VCaP (cell line): ENCODE results near the gene SOCS1.

ENCODE experiments used
- H3K27ac ChIP-seq: fragments of 450-650 bp; 2 replicates; pipeline ENCODE4 v1.5.1; 2017
- TF ChIP-seq, protein P1 (sequence below): fragments of 450-650 bp; conservative IDR thresholded peaks from 2 replicates; pipeline ENCODE4 v1.5.1; 2017; ENCODE audit warnings: mild to moderate bottlenecking, moderate library complexity

The SOCS1 gene

DNA sequence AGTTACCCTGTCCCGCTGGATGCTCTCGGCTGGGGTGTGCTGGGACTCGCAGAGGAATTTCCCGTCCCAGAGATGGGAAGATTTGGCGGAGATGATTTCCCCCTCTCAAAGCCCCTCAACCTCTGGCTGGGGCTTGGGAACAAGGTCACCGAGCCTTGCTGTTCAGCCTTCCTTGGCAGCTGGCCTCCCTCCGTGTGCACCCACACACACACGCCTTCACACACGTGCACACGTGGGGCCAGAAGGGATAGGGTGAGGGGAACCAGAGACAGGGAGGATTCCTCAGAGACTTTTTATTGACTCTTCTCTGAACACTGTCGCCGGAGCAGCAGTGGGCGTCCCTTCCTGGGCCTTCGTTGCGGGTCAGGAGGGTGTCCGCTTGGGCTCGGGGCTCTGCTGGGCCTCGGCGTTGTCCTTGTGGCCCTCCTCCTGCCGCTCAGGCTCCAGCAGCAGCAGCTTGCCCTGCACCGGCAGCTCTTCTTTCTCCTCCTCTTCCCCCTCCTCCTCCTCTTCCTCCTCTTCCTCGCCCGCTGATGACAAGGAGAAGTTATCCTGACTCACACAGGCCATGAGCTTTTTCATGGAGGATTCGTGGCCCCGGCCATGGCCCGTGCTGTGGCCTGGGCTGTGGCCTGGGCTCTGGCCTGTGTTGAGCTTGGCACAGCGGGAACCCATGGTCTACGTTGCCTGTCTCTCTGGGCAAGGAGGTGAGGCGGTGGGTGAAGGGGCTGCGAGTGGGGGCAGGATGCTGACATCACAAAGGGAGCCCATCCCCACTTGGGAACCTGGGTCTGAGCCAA lies 17.1 kb upstream of the SOCS1 start, which contains the start of gene PRM3:
TSS of gene PRM3 (minus strand) at position 709 of the 800 bp plus-strand sequence. CDS start at position 675, 34 bp downstream.
- TF ChIP-seq, protein P1, sequence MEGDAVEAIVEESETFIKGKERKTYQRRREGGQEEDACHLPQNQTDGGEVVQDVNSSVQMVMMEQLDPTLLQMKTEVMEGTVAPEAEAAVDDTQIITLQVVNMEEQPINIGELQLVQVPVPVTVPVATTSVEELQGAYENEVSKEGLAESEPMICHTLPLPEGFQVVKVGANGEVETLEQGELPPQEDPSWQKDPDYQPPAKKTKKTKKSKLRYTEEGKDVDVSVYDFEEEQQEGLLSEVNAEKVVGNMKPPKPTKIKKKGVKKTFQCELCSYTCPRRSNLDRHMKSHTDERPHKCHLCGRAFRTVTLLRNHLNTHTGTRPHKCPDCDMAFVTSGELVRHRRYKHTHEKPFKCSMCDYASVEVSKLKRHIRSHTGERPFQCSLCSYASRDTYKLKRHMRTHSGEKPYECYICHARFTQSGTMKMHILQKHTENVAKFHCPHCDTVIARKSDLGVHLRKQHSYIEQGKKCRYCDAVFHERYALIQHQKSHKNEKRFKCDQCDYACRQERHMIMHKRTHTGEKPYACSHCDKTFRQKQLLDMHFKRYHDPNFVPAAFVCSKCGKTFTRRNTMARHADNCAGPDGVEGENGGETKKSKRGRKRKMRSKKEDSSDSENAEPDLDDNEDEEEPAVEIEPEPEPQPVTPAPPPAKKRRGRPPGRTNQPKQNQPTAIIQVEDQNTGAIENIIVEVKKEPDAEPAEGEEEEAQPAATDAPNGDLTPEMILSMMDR: no peak
- H3K27ac ChIP-seq: no peak within 1 kb of the TSS

DNA sequence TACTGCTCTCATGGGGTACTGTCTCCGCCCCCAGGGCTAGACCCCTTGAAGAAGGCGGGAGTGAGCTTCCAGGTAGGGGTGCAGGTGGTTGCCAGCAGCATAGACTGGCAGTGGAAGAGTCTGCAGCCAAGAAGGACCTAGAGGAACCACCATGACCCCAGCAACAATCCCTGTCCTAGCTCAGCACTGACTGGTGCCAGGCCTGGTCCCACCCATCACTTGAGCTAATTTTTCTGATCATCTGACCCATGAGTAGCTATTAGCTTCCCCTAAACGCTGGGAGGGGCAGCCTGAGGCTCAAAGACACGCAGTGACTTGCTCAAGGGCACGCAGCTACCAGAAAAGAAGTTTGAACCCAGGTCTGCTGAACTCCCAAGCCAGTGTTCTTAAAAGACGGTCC lies 16.5 kb upstream of the SOCS1 start:
- no peak overlapping the region for H3K27ac ChIP-seq
- TF ChIP-seq, protein P1: no peak

DNA sequence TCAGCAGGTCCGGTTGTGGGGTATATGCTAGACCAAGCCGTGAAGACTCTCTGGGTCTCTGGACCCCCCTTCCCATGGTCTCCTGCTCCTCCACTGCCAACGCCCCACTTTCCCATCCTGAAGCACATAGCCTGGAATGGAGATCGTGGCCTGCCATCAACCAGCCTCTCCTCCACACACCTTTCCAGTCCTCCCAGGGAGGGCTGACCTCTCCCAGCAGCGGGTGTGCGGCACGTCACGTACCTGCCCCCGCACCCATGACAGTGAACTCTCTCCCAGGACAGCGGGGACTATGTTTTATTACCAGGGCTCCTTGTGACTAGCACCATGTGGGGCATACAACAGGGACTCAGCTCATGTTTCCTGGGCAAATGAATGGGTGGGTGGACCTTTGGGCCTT lies 15.6 kb upstream of the SOCS1 start:
- TF ChIP-seq, protein P1: no peak
- no peak overlapping the region for H3K27ac ChIP-seq

DNA sequence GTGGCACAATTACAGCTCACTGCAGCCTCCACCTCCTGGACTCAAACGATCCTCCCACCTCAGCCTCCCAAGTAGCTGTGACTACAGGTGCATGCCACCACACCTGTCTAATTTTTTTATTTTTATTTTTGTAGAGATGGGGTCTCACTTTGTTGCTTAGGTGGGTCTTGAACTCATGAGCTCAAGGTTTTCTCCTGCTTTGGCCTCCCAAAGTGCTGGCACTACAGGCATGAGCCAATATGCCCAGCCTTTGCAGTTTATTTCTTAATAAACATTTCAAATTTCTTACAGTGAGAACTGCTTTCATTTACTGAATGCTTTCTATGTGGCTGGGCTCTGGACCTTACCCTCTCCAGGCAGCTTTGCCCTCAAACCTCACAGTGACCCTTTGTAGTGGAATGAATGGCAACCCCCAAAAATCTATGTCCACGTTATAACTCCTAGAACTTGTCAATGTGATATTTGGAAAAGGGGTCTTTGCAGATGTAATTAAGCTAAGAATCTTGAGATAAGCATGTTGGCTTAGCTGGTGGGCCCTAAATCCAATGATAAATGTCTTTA lies 14.7 kb upstream of the SOCS1 start:
- H3K27ac ChIP-seq: no peak overlapping the region
- TF ChIP-seq, protein P1: no peak

DNA sequence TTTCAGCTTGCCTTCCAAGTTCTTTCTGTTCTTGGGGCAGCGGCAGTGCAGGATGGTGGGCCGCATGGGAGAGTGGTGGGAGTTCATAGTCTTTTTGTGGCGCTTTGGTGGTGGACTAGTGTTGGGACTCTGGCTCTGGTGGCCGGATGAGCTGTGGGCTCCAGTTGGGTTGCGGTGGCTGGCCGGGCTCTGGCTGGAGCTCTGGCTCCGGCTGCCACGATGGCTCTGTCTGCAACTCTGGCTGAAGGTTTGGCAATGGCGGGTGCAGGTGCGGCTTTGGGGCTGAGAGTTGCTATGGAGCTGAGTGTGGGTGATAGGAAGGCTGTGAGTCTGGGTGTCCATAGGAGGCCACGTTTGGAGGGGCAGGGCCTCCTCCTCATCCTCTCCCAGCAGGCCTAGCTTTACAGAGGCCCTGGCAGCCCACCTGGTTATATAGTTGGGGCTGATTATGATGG lies 12.9 kb upstream of the SOCS1 start, which contains the start of gene TNP2:
TSS of gene TNP2 (minus strand) at position 405 of the 455 bp plus-strand sequence. CDS start at position 342, 63 bp downstream.
- TF ChIP-seq, protein P1: no peak
- no peak within 1 kb of the TSS for H3K27ac ChIP-seq

DNA sequence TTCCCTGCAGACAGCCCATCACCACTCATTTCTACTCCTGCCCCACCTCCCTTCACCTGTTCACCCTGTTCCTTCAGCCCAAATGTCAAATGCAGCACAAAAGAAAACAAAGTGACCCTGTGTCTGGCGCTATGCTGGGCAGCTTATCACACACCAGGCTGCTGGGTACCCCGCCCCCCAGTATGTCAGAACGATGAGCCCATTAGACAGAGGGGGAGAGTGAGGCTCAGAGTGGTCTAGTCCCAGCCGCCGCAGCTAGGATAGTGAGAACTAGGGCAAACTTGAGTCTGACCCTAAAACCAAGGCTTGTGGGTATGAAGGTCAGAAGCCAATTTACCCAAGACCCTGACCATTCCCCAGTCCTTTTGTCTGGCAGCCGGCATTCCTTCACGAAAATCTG lies 9.1 kb upstream of the SOCS1 start:
- TF ChIP-seq, protein P1: no peak
- no peak overlapping the region for H3K27ac ChIP-seq

DNA sequence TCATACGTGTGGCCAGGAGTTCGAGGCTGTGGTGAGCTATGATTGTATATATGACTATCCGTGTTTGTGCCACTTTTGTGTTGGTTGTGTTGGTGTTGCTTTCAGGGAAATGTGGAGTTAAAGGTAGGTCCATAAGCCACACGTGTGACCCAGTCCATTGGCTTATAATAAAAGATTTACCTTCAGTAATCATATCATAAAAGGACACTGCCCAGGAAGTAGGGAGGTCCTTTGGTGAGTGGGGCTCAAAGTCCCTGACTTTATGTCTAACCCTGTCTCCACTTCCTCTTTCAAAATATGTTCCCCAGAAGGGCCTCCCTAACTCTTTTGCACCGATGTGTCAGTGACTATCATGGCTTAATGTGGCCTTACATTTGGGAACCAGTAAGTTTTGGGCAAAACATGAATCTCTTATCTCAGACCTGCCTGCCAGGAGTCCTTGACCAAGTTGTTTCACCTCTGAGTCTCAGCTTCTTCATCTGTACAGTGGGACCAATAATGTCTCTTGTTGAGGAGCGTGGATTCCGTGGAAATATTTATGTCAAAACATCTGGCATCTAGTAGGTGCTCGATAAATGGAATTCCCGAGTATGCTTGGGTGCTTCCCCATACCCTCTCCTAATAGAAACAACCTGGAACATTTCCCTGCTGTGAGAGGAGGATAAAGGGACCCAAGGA lies 8.3 kb upstream of the SOCS1 start:
- TF ChIP-seq, protein P1: no peak
- H3K27ac ChIP-seq: no peak overlapping the region
